ENCODE data around the gene GLI2.

GLI2 gene

GRCh38 chr2:120770641-120771040 lies 35.0 kb downstream of the GLI2 start:
- TF ChIP-seq CTCF (conservative IDR thresholded peaks at IDR 0.05; ENCODE audit: low read length) = no peak
- no peak for DNase-seq (ENCODE audit: low read depth)
- no peak overlapping the region for H3K4me3 ChIP-seq (ENCODE audit: low read length)

- H3K4me3 ChIP-seq (ENCODE audit: low read length) = no peak overlapping the region
- TF ChIP-seq CTCF (conservative IDR thresholded peaks at IDR 0.05; ENCODE audit: low read length) = no peak
- peak; percentile 85 for DNase-seq (ENCODE audit: low read depth)
Measured at GRCh38 chr2:120771111-120771780, 35.6 kb downstream of the GLI2 start.

GRCh38 chr2:120771781-120772208 lies 36.1 kb downstream of the GLI2 start:
- no peak overlapping the region for H3K4me3 ChIP-seq (ENCODE audit: low read length)
- DNase-seq (ENCODE audit: low read depth) = no peak
- no peak for TF ChIP-seq CTCF (conservative IDR thresholded peaks at IDR 0.05; ENCODE audit: low read length)

- no peak for DNase-seq (ENCODE audit: low read depth)
- TF ChIP-seq CTCF (conservative IDR thresholded peaks at IDR 0.05; ENCODE audit: low read length) = no peak
Measured at GRCh38 chr2:120772261-120772660, 36.6 kb downstream of the GLI2 start.

GRCh38 chr2:120773186-120773800 lies 37.6 kb downstream of the GLI2 start:
- TF ChIP-seq CTCF (conservative IDR thresholded peaks at IDR 0.05; ENCODE audit: low read length) = no peak
- no peak overlapping the region for H3K4me3 ChIP-seq (ENCODE audit: low read length)
- no peak for DNase-seq (ENCODE audit: low read depth)

More at GRCh38 chr2:120772261-120772660, 36.6 kb downstream of the GLI2 start:
- H3K4me3 ChIP-seq (ENCODE audit: low read length) = no peak overlapping the region

GRCh38 chr2:120774557-120775160 lies 39.0 kb downstream of the GLI2 start:
- H3K4me3 ChIP-seq (ENCODE audit: low read length) = no peak overlapping the region
- TF ChIP-seq CTCF (conservative IDR thresholded peaks at IDR 0.05; ENCODE audit: low read length) = no peak
- no peak for DNase-seq (ENCODE audit: low read depth)

- DNase-seq (ENCODE audit: low read depth) = no peak
- TF ChIP-seq CTCF (conservative IDR thresholded peaks at IDR 0.05; ENCODE audit: low read length) = no peak
- no peak overlapping the region for H3K4me3 ChIP-seq (ENCODE audit: low read length)
Measured at GRCh38 chr2:120775194-120775593, 39.5 kb downstream of the GLI2 start.
